ENCODE results near the gene TECRL. TPM values are rescaled to one million over a fixed set of nuclear protein-coding genes. Genes with fewer than 3 reads are reported as not detected.

TECRL gene
- total and polyA plus RNA-seq, 2 of the 4 experiments (the other 2 are of a cell fraction) = not detected

DNA sequence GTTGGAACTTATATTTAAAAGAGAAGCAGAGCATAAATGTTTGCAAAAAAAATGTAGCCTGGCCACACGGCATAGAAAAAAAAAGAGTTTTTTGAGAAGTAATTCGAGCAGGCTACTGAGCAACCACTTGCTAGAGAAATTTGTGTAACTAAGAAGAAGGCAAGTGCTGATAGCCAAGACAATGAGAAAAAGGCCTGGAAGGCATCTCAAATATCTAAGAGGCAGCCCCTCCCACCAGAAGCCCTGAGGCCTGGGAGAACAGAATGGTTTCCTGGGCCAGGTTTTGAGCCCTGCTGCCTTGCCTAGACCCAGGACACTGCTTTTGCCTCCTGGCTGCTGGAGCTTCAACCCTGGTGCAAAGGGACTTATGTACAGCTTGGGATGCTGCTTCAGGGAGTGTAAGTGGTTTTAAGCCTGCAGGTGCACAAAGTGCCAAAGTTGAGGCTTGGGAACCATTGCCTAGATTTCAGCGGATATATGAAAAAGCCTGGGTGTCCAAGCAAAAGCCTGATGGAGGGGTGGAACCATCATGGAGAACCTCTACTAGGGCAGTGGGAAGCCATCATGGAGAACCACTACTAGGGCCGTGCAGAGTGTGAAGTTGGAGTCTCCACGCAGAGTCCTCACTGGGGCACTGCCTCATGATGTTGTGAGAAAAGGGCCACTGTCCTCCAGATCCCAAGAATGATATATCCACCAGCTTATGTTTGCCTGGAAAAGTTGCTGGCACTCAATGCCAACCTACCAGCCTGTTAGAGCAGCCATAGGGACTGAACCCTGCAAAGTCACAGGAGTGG, 9.7 kb downstream of the TECRL start:
- Histone ChIP-seq H2BK5ac (ENCODE audit: low read depth, low read length, poor library complexity, severe bottlenecking) (no peak overlapping the region), H4K5ac (ENCODE audit: low read depth, low read length) (no peak overlapping the region), H2AK5ac (ENCODE audit: low read depth, low read length) (no peak overlapping the region), H3K23ac (ENCODE audit: low read depth, low read length) (no peak overlapping the region), H3K9me1 (ENCODE audit: insufficient read depth, low read length) (no peaks in the 10 kb centered on the region), H3K4me3 (ENCODE audit: insufficient read depth, low read depth, low read length) (no peak overlapping the region), H3K9me3 (ENCODE audit: control insufficient read depth, insufficient read depth, low read length) (no peaks in the 10 kb centered on the region; the same call in 1 of the 2 replicates), H2AFZ (replicated peaks; ENCODE audit: low read length, poor library complexity) (no peak overlapping the region), H3K27me3 (ENCODE audit: control insufficient read depth, insufficient read depth, low read length) (no peaks in the 10 kb centered on the region), H3K18ac (ENCODE audit: low read depth, low read length) (no peak overlapping the region), H4K91ac (ENCODE audit: insufficient read depth, low read depth, low read length) (no peak overlapping the region), H2AK9ac (replicated peaks; ENCODE audit: low read depth, low read length, poor library complexity) (no peak overlapping the region), H2BK120ac (ENCODE audit: low read depth, low read length) (no peak overlapping the region), H2BK15ac (ENCODE audit: low read depth, low read length) (no peak overlapping the region), H2BK20ac (ENCODE audit: low read depth, low read length) (no peak overlapping the region), H3K4me2 (ENCODE audit: low read depth, low read length) (no peak overlapping the region), H3K9ac (ENCODE audit: low read depth, low read length) (no peak overlapping the region), H3K4me1 (ENCODE audit: control insufficient read depth, insufficient read depth, low read length) (no peaks in the 10 kb centered on the region), H3K14ac (replicated peaks; ENCODE audit: low read depth, low read length) (no peak overlapping the region), H3K27ac (ENCODE audit: insufficient read depth, low read length) (no peak overlapping the region), H3K36me3 (ENCODE audit: control insufficient read depth, insufficient read depth, low read length) (no peaks in the 10 kb centered on the region), H3K56ac (ENCODE audit: extremely low read depth, insufficient read depth, low read length) (no peak overlapping the region), H4K8ac (ENCODE audit: low read depth in 2 of 2, low read length in 2 of 2) (no peak overlapping the region), H3K79me1 (ENCODE audit: low read depth in 1 of 2, low read length in 2 of 2) (no peaks in the 10 kb centered on the region), H3K4ac (ENCODE audit: low read depth, low read length) (no peak overlapping the region), H4K20me1 (ENCODE audit: insufficient read depth, low read length) (no peaks in the 10 kb centered on the region)
- ATAC-seq (ENCODE audit: low read depth) = no peak
- intact Hi-C loops (cut with micrococcal nuclease) (no loop called here), in situ Hi-C loops (cut with MboI; ENCODE audit: low sequenced_read_pairs) (no loop called here), dilution Hi-C loops (cut with HindIII; ENCODE audit: low sequenced_read_pairs, unreplicated experiment) (no loop called here)
- ChIA-PET POLR2A (ENCODE audit: unreplicated experiment) (no interaction called here), CTCF (no interaction called here)
- WGBS, 2 experiments (ENCODE audit: extremely low coverage in 2 of 2, insufficient read length in 1 of 2) = 52% methylated on average over 4 of the region's 5 CpGs; no CpG with 5 or more reads in 1 of the 2 experiments
- DNase-seq = no peak
- BruUV-seq (replicated peaks) = no TSS peak
- TF ChIP-seq NFE2L2 (IDR thresholded peaks at IDR 0.05; ENCODE audit: low read depth, low read length) = no peak
- TF ChIP-seq MXI1 (IDR thresholded peaks at IDR 0.05; ENCODE audit: borderline replicate concordance, low read depth, low read length) = no peak
